ENCODE results near the gene SGSM1. TPM values are rescaled to one million over a fixed set of nuclear protein-coding genes. Genes with fewer than 3 reads are reported as not detected.

Gene SGSM1
- total RNA-seq, 3 donors from 2014 or later: 0.16 to 2.9 (median 1.9) TPM

- TF ChIP-seq POLR2AphosphoS5 (IDR thresholded peaks at IDR 0.05) (no peak), POLR2A (IDR thresholded peaks at IDR 0.05) (no peak), CTCF (IDR thresholded peaks at IDR 0.05) (no peak)
- Histone ChIP-seq H3K4me3 (no peak overlapping the region), H3K27ac (no peak overlapping the region), H3K27me3 (no peaks in the 10 kb centered on the region), H3K36me3 (no peaks in the 10 kb centered on the region), H3K4me1 (peaks cover 0 to 3% of the 10 kb centered on the region in 2 donors), H3K9me3 (no peaks in the 10 kb centered on the region)
- DNase-seq (ENCODE audit: low spot score in 2 of 2): no peak
- intact Hi-C loops (cut with DNase I; ENCODE audit: low total_unique reads): no loop called here
These were observed 148.8 kb downstream of the SGSM1 start for GRCh38 chr22:24954856-24955255.

- no peak for TF ChIP-seq POLR2A (IDR thresholded peaks at IDR 0.05)
- intact Hi-C loops (cut with DNase I; ENCODE audit: low total_unique reads): no loop called here
- H3K27me3 ChIP-seq: no peaks in the 10 kb centered on the region
- peaks cover 0 to 3% of the 10 kb centered on the region in 2 donors for H3K4me1 ChIP-seq
- H3K4me3 ChIP-seq: no peak overlapping the region
- H3K36me3 ChIP-seq: no peaks in the 10 kb centered on the region
- H3K9me3 ChIP-seq: no peaks in the 10 kb centered on the region
- no peak for DNase-seq (ENCODE audit: low spot score in 2 of 2)
- no peak overlapping the region for H3K27ac ChIP-seq
These were observed 151.0 kb downstream of the SGSM1 start for GRCh38 chr22:24957043-24957442.

- DNase-seq (ENCODE audit: low spot score in 2 of 2): no peak
- TF ChIP-seq POLR2A (IDR thresholded peaks at IDR 0.05) (no peak), CTCF (IDR thresholded peaks at IDR 0.05) (no peak), POLR2AphosphoS5 (IDR thresholded peaks at IDR 0.05) (no peak)
- H3K4me1 ChIP-seq: peaks cover 0 to 5% of the 10 kb centered on the region in 2 donors
- H3K27ac ChIP-seq: peak overlapping the region; percentile 40 to 66
- no peaks in the 10 kb centered on the region for H3K36me3 ChIP-seq
- no peaks in the 10 kb centered on the region for H3K9me3 ChIP-seq
- no peaks in the 10 kb centered on the region for H3K27me3 ChIP-seq
- H3K4me3 ChIP-seq: no peak overlapping the region
- intact Hi-C loops (cut with DNase I; ENCODE audit: low total_unique reads): no loop called here
These were observed 155.3 kb downstream of the SGSM1 start for GRCh38 chr22:24961217-24961844.

- intact Hi-C loops (cut with DNase I; ENCODE audit: low total_unique reads): no loop called here
- H3K9me3 ChIP-seq: no peaks in the 10 kb centered on the region
- H3K4me3 ChIP-seq: no peak overlapping the region
These were observed 156.1 kb downstream of the SGSM1 start for GRCh38 chr22:24962094-24962493.

GRCh38 chr22:24962835-24963234 lies 156.8 kb downstream of the SGSM1 start:
- TF ChIP-seq POLR2AphosphoS5 (IDR thresholded peaks at IDR 0.05) (no peak), CTCF (IDR thresholded peaks at IDR 0.05) (no peak), POLR2A (IDR thresholded peaks at IDR 0.05) (no peak)
- Histone ChIP-seq H3K27me3 (no peaks in the 10 kb centered on the region), H3K36me3 (no peaks in the 10 kb centered on the region), H3K4me3 (no peak overlapping the region), H3K9me3 (no peaks in the 10 kb centered on the region), H3K27ac (no peak overlapping the region), H3K4me1 (peaks cover 0 to 16% of the 10 kb centered on the region in 2 donors)
- intact Hi-C loops (cut with DNase I; ENCODE audit: low total_unique reads): loop anchor here (1.0 kb wide), 1 partner anchor 32 kb away; no protein-coding TSS in a partner anchor
- DNase-seq (ENCODE audit: low spot score in 2 of 2): no peak

More at GRCh38 chr22:24962094-24962493, 156.1 kb downstream of the SGSM1 start:
- Histone ChIP-seq H3K27me3 (no peaks in the 10 kb centered on the region), H3K4me1 (peaks cover 0 to 11% of the 10 kb centered on the region in 2 donors), H3K27ac (no peak overlapping the region), H3K36me3 (no peaks in the 10 kb centered on the region)
- DNase-seq (ENCODE audit: low spot score in 2 of 2): no peak
- TF ChIP-seq POLR2A (IDR thresholded peaks at IDR 0.05) (no peak), POLR2AphosphoS5 (IDR thresholded peaks at IDR 0.05) (no peak), CTCF (IDR thresholded peaks at IDR 0.05) (no peak)

Data from breast epithelium (tissue), 4 donors.